Brain pericyte (primary cell): ENCODE results near the gene FADS6.

Source experiments
- DNase-seq: peaks from one replicate; pipeline ENCODE4 v3.0.0-alpha.2; 2012; ENCODE audit warnings: low read depth, low spot score

FADS6 gene

GRCh38 chr17:74892013-74892841, 1.2 kb downstream of the FADS6 start:
- DNase-seq, result no peak

- DNase-seq, result no peak
These were observed 2.9 kb downstream of the FADS6 start for GRCh38 chr17:74890554-74890953.

GRCh38 chr17:74888469-74888868, 5.0 kb downstream of the FADS6 start:
- DNase-seq, result no peak

GRCh38 chr17:74883241-74883745, 10.1 kb downstream of the FADS6 start:
- DNase-seq, result no peak

GRCh38 chr17:74882517-74883240, 10.8 kb downstream of the FADS6 start:
- DNase-seq, result no peak

GRCh38 chr17:74881073-74881472, 12.4 kb downstream of the FADS6 start:
- no peak for DNase-seq

GRCh38 chr17:74879308-74879707, 14.1 kb downstream of the FADS6 start:
- no peak for DNase-seq

- no peak for DNase-seq
These were observed 14.8 kb downstream of the FADS6 start for GRCh38 chr17:74878658-74879057.

GRCh38 chr17:74877592-74878548, 15.6 kb downstream of the FADS6 start:
- no peak for DNase-seq

- no peak for DNase-seq
These were observed 17.3 kb downstream of the FADS6 start for GRCh38 chr17:74875977-74876593.

- no peak for DNase-seq
These were observed 18.1 kb downstream of the FADS6 start for GRCh38 chr17:74875155-74875976.

- no peak for DNase-seq
These were observed 18.8 kb downstream of the FADS6 start for GRCh38 chr17:74874615-74875037.

GRCh38 chr17:74873874-74874614, 19.4 kb downstream of the FADS6 start:
- no peak for DNase-seq

- peak; percentile 99 for DNase-seq
These were observed 20.2 kb downstream of the FADS6 start for GRCh38 chr17:74873037-74873873.

- no peak for DNase-seq
These were observed 21.0 kb downstream of the FADS6 start, which contains the start of gene FDXR for GRCh38 chr17:74872313-74873036. FDXR (minus strand) TSS chr17:74872994; CDS start chr17:74872944, 50 bp downstream.

GRCh38 chr17:74871356-74872076, 21.9 kb downstream of the FADS6 start:
- DNase-seq, result no peak

GRCh38 chr17:74870512-74870911, 22.9 kb downstream of the FADS6 start:
- DNase-seq, result no peak
